LNCAP (cell line): Measurements from ENCODE around the gene DPP6.
A peak's percentile ranks its signal among the peaks of the same experiment; 100 is the strongest.

Experiments used
- CTCF ChIP-seq: fragments of 450-650 bp; IDR thresholded peaks from 2 replicates; pipeline ENCODE4 v1.5.1; 2017; ENCODE audit warnings: mild to moderate bottlenecking

Gene DPP6

GRCh38 chr7:154577141-154577873, 525.1 kb downstream of the DPP6 start:
- no peak for TF ChIP-seq CTCF

GRCh38 chr7:154578336-154578735, 526.1 kb downstream of the DPP6 start:
- TF ChIP-seq CTCF: no peak

- no peak for TF ChIP-seq CTCF
Measured at GRCh38 chr7:154579711-154580110, 527.5 kb downstream of the DPP6 start.

GRCh38 chr7:154581251-154581890, 529.2 kb downstream of the DPP6 start:
- TF ChIP-seq CTCF: no peak

- no peak for TF ChIP-seq CTCF
Measured at GRCh38 chr7:154583454-154583853, 531.3 kb downstream of the DPP6 start.

GRCh38 chr7:154584352-154585252, 532.4 kb downstream of the DPP6 start:
- TF ChIP-seq CTCF: peak; percentile 75

- no peak for TF ChIP-seq CTCF
Measured at GRCh38 chr7:154587792-154588191, 535.6 kb downstream of the DPP6 start.
